Measurements from ENCODE around the gene HELZ. TPM values are rescaled to one million over a fixed set of nuclear protein-coding genes. Genes with fewer than 3 reads are reported as not detected.

Gene HELZ
- total RNA-seq, 1 donor from 2014 or later, result 71.0 TPM

- Mint-ChIP-seq H3K27me3 (no peaks in the 10 kb centered on the region), H3K4me1 (ENCODE audit: low read depth) (peaks cover 8% of the 10 kb centered on the region), H3K27ac (no peak overlapping the region), H3K4me3 (ENCODE audit: low read depth) (no peak overlapping the region), H3K36me3 (ENCODE audit: insufficient read depth) (no peaks in the 10 kb centered on the region), H3K9me3 (ENCODE audit: low read depth) (no peaks in the 10 kb centered on the region)
- no peak for TF ChIP-seq CTCF (IDR thresholded peaks at IDR 0.05; ENCODE audit: unreplicated experiment)
- no peak for DNase-seq (ENCODE audit: low spot score, unreplicated experiment)
Measured at GRCh38 chr17:67265436-67266019, 20.5 kb upstream of the HELZ start.

- no peaks in the 10 kb centered on the region for H3K9me3 Mint-ChIP-seq (ENCODE audit: low read depth)
- DNase-seq (ENCODE audit: low spot score, unreplicated experiment), result no peak
- TF ChIP-seq CTCF (IDR thresholded peaks at IDR 0.05; ENCODE audit: unreplicated experiment), result no peak
- H3K36me3 Mint-ChIP-seq (ENCODE audit: insufficient read depth), result no peaks in the 10 kb centered on the region
- no peaks in the 10 kb centered on the region for H3K27me3 Mint-ChIP-seq
- no peak overlapping the region for H3K4me3 Mint-ChIP-seq (ENCODE audit: low read depth)
- H3K27ac Mint-ChIP-seq, result no peak overlapping the region
- H3K4me1 Mint-ChIP-seq (ENCODE audit: low read depth), result peaks cover 8% of the 10 kb centered on the region
Measured at GRCh38 chr17:67262435-67263117, 17.6 kb upstream of the HELZ start.

GRCh38 chr17:67260170-67260987, 15.4 kb upstream of the HELZ start:
- peaks cover 4% of the 10 kb centered on the region for H3K9me3 Mint-ChIP-seq (ENCODE audit: low read depth)
- H3K27ac Mint-ChIP-seq, result no peak overlapping the region
- no peak for TF ChIP-seq CTCF (IDR thresholded peaks at IDR 0.05; ENCODE audit: unreplicated experiment)
- no peak overlapping the region for H3K4me3 Mint-ChIP-seq (ENCODE audit: low read depth)
- H3K36me3 Mint-ChIP-seq (ENCODE audit: insufficient read depth), result no peaks in the 10 kb centered on the region
- no peak for DNase-seq (ENCODE audit: low spot score, unreplicated experiment)
- peaks cover 8% of the 10 kb centered on the region for H3K4me1 Mint-ChIP-seq (ENCODE audit: low read depth)
- H3K27me3 Mint-ChIP-seq, result no peaks in the 10 kb centered on the region

GRCh38 chr17:67258821-67259468, 13.9 kb upstream of the HELZ start:
- Mint-ChIP-seq H3K9me3 (ENCODE audit: low read depth) (peaks cover 4% of the 10 kb centered on the region), H3K4me1 (ENCODE audit: low read depth) (peaks cover 8% of the 10 kb centered on the region), H3K36me3 (ENCODE audit: insufficient read depth) (no peaks in the 10 kb centered on the region), H3K27me3 (no peaks in the 10 kb centered on the region), H3K27ac (no peak overlapping the region), H3K4me3 (ENCODE audit: low read depth) (no peak overlapping the region)
- no peak for DNase-seq (ENCODE audit: low spot score, unreplicated experiment)
- no peak for TF ChIP-seq CTCF (IDR thresholded peaks at IDR 0.05; ENCODE audit: unreplicated experiment)
